H1 (cell line): ENCODE data around the gene KIFC1. TPM values are rescaled to one million over a fixed set of nuclear protein-coding genes. Genes with fewer than 3 reads are reported as not detected.

Experiments
- CTCF ChIA-PET: fragments of 300-600 bp; sonication (Branson Sonifier 250); formaldehyde crosslinking; loops from one replicate; lab custom pipeline; 2021; ENCODE audit not compliant: partially characterized antibody; lab: Charles Lee
- POLR2A ChIA-PET: fragments of 300-600 bp; sonication (Branson Sonifier 250); formaldehyde crosslinking; loops from one replicate; lab custom pipeline; 2021; ENCODE audit warnings: inconsistent platforms; ENCODE audit not compliant: partially characterized antibody; lab: Charles Lee
- DNase-seq, 2 experiments: peaks; one replicate each; pipeline versions ENCODE4 v3.0.0 to v3.0.0-alpha.2; 2010 to 2022; ENCODE audit warnings: low spot score in 2 of 2, low read depth in 1 of 2, mixed read lengths in 1 of 2
- FAIRE-seq: peaks from 2 replicates; lab custom pipeline; 2011; peaks lifted over from hg19 to GRCh38; lab: Jason Lieb, UNC
- H2AFZ ChIP-seq: 2 replicates; pipeline ENCODE4 v1.8.1; 2012; ENCODE audit warnings: low read length, inconsistent platforms
- H2AK5ac ChIP-seq: 2 replicates; pipeline ENCODE4 v1.6.1; 2013; ENCODE audit warnings: low read depth, low read length
- H2BK120ac ChIP-seq: replicated peaks from 2 replicates; pipeline ENCODE3; 2013; ENCODE audit warnings: low read depth, low read length, inconsistent platforms
- H2BK12ac ChIP-seq: 2 replicates; pipeline ENCODE4 v1.6.1; 2013; ENCODE audit warnings: low read depth, low read length
- H2BK15ac ChIP-seq: 2 replicates; pipeline ENCODE4 v1.6.1; 2013; ENCODE audit warnings: low read length
- H2BK20ac ChIP-seq: 2 replicates; pipeline ENCODE4 v1.6.1; 2013; ENCODE audit warnings: low read length
- H2BK5ac ChIP-seq: 2 replicates; pipeline ENCODE4 v1.6.1; 2013; ENCODE audit warnings: low read depth, low read length
- H3K14ac ChIP-seq: 2 replicates; pipeline ENCODE4 v1.6.1; 2013; ENCODE audit warnings: inconsistent platforms; ENCODE audit not compliant: insufficient read length
- H3K18ac ChIP-seq: 2 replicates; pipeline ENCODE4 v1.6.1; 2013; ENCODE audit warnings: low read length; ENCODE audit errors: extremely low read depth
- H3K23ac ChIP-seq: 2 replicates; pipeline ENCODE4 v1.6.1; 2013; ENCODE audit warnings: inconsistent platforms; ENCODE audit not compliant: insufficient read length
- H3K23me2 ChIP-seq: 2 replicates; pipeline ENCODE4 v1.6.1; 2013; ENCODE audit warnings: low read depth, low read length
- H3K27ac ChIP-seq: 2 replicates; pipeline ENCODE4 v1.6.1; 2011; ENCODE audit warnings: low read depth, low read length, inconsistent platforms
- H3K27me3 ChIP-seq, 4 experiments: replicated peaks in 1 of 4; 1 replicate in 1 of 4; 2 replicates in 3 of 4; pipeline versions ENCODE4 v1.6.1 to v1.8.1; 2011 to 2013; ENCODE audit warnings: low read length in 3 of 4, mild to moderate bottlenecking in 3 of 4, inconsistent platforms in 2 of 4, mixed read lengths in 2 of 4, moderate library complexity in 1 of 4; ENCODE audit not compliant: control insufficient read depth in 3 of 4, insufficient read depth in 3 of 4; ENCODE audit errors: extremely low read depth in 1 of 4
- H3K36me3 ChIP-seq, 4 experiments: 2 replicates each; pipeline versions ENCODE4 v1.6.1 to v1.8.1; 2011 to 2013; ENCODE audit warnings: mild to moderate bottlenecking in 4 of 4, low read length in 3 of 4, moderate library complexity in 2 of 4, control low read depth in 1 of 4, inconsistent platforms in 1 of 4; ENCODE audit not compliant: insufficient read depth in 4 of 4, control insufficient read depth in 2 of 4
- H3K4ac ChIP-seq: replicated peaks from 2 replicates; pipeline ENCODE3; 2013; ENCODE audit warnings: low read length, low read depth, mixed read lengths, inconsistent platforms; ENCODE audit not compliant: insufficient read length
- H3K4me1 ChIP-seq, 4 experiments: replicated peaks in 1 of 4; 1 replicate in 1 of 4; 2 replicates in 3 of 4; pipeline versions ENCODE4 v1.6.1 to v1.8.1; 2011 to 2013; ENCODE audit warnings: low read length in 3 of 4, inconsistent platforms in 2 of 4, mixed read lengths in 1 of 4; ENCODE audit not compliant: insufficient read depth in 4 of 4, control insufficient read depth in 3 of 4
- H3K4me2 ChIP-seq, 2 experiments: 2 replicates each; pipeline versions ENCODE4 v1.6.1 to v1.8.1; 2011 to 2013; ENCODE audit warnings: low read depth in 2 of 2, low read length in 2 of 2, control low read depth in 1 of 2, inconsistent platforms in 1 of 2, mild to moderate bottlenecking in 1 of 2; ENCODE audit not compliant: insufficient read depth in 1 of 2
- H3K4me3 ChIP-seq, 4 experiments: fragments of 200-600, 300-600 bp in 1 of 4; sonication (generic), shearing (Covaris generic), sonication (Bioruptor Twin) in 1 of 4; 2 replicates each; pipeline versions ENCODE4 v1.5.1 to v1.8.1; 2011 to 2016; ENCODE audit warnings: low read length in 4 of 4, low read depth in 3 of 4, control low read depth in 2 of 4, inconsistent platforms in 2 of 4, mild to moderate bottlenecking in 2 of 4, mixed read lengths in 1 of 4, moderate library complexity in 1 of 4; ENCODE audit not compliant: insufficient read depth in 2 of 4; ENCODE audit errors: extremely low read depth in 1 of 4
- H3K56ac ChIP-seq: replicated peaks from 2 replicates; pipeline ENCODE3; 2013; ENCODE audit warnings: low read depth, mild to moderate bottlenecking, mixed read lengths, low read length, inconsistent platforms; ENCODE audit not compliant: insufficient read length
- H3K79me1 ChIP-seq: 2 replicates; pipeline ENCODE4 v1.6.1; 2013; ENCODE audit warnings: low read depth, low read length, control low read depth
- H3K79me2 ChIP-seq, 2 experiments: 2 replicates each; pipeline versions ENCODE4 v1.6.1 to v1.8.1; 2012 to 2013; ENCODE audit warnings: low read length in 2 of 2, mild to moderate bottlenecking in 2 of 2, inconsistent platforms in 1 of 2; ENCODE audit not compliant: insufficient read depth in 2 of 2, control insufficient read depth in 1 of 2
- H3K9ac ChIP-seq, 4 experiments: replicated peaks in 1 of 4; 1 replicate in 1 of 4; 2 replicates in 3 of 4; pipeline versions ENCODE4 v1.6.1 to v1.8.1; 2011 to 2013; ENCODE audit warnings: low read depth in 3 of 4, low read length in 3 of 4, control low read depth in 2 of 4, mild to moderate bottlenecking in 2 of 4, moderate library complexity in 2 of 4, inconsistent platforms in 1 of 4; ENCODE audit errors: extremely low read depth in 1 of 4
- H3K9me3 ChIP-seq, 2 experiments: 2 replicates each; pipeline versions ENCODE4 v1.6.1 to v1.8.1; 2012 to 2013; ENCODE audit warnings: mild to moderate bottlenecking in 2 of 2, moderate library complexity in 2 of 2, control low read depth in 1 of 2, inconsistent platforms in 1 of 2, low read depth in 1 of 2, low read length in 1 of 2, mixed read lengths in 1 of 2; ENCODE audit not compliant: insufficient read depth in 2 of 2
- H4K20me1 ChIP-seq, 2 experiments: replicated peaks in 1 of 2; 2 replicates each; pipeline versions ENCODE3 to v1.8.1; 2011 to 2013; ENCODE audit warnings: inconsistent platforms in 2 of 2, low read length in 2 of 2, mild to moderate bottlenecking in 1 of 2; ENCODE audit not compliant: insufficient read depth in 2 of 2, control insufficient read depth in 1 of 2
- H4K5ac ChIP-seq: 2 replicates; pipeline ENCODE4 v1.6.1; 2013; ENCODE audit warnings: low read length, low read depth, mixed read lengths, inconsistent platforms; ENCODE audit not compliant: insufficient read length
- H4K8ac ChIP-seq: 2 replicates; pipeline ENCODE4 v1.8.0; 2013; ENCODE audit warnings: mild to moderate bottlenecking, moderate library complexity, low read length, inconsistent platforms; ENCODE audit not compliant: insufficient read depth; ENCODE audit errors: extremely low read depth
- H4K91ac ChIP-seq: replicated peaks from 2 replicates; pipeline ENCODE3; 2013; ENCODE audit warnings: low read length, mixed read lengths, inconsistent platforms; ENCODE audit not compliant: insufficient read length
- HDAC2 ChIP-seq, 2 experiments: fragments of 300-600 bp in 1 of 2; sonication (generic) in 1 of 2; IDR thresholded peaks; 2 replicates each; pipeline ENCODE4 v1.6.1; 2011 to 2012; ENCODE audit warnings: low read depth in 2 of 2, low read length in 2 of 2, mild to moderate bottlenecking in 2 of 2, moderate library complexity in 2 of 2, borderline replicate concordance in 1 of 2, inconsistent platforms in 1 of 2
- KDM5A ChIP-seq: fragments of 200-600 bp; IDR thresholded peaks from 2 replicates; pipeline ENCODE4 v1.7.1; 2012; ENCODE audit warnings: mild to moderate bottlenecking, low read length, inconsistent platforms, mixed read lengths
- WGBS, 2 experiments: shearing (Covaris generic) in 1 of 2; methylation state at CpG; one replicate each; pipeline versions ENCODE4 v1.1.6 to v1.1.7; 2013 to 2015; ENCODE audit warnings: low lambda C conversion rate in 2 of 2, mixed read lengths in 2 of 2, inconsistent platforms in 1 of 2, low coverage in 1 of 2, missing lambda C conversion rate in 1 of 2; ENCODE audit not compliant: insufficient replicate concordance in 2 of 2, insufficient coverage in 1 of 2, insufficient read length in 1 of 2; ENCODE audit errors: extremely low coverage in 1 of 2, missing lambda C conversion rate in 1 of 2; 5-methylcytosine and 5-hydroxymethylcytosine counted together
- polyA plus RNA-seq, 7 experiments: library from polyadenylated mRNA; depleted of rRNA in 3 of 7; stranded (reverse) in 5 of 7; unstranded in 2 of 7; fragments of >200 nt in 5 of 7; fragments of 200-250 nt in 2 of 7; gene quantifications; 1 replicate in 5 of 7; 2 replicates in 1 of 7; 4 replicates in 1 of 7; pipeline versions ENCODE4 v1.2.1 to v1.2.3, GENCODE V29; 2011 to 2013; ENCODE audit warnings: missing spikeins in 2 of 7, mixed read lengths in 2 of 7
- total RNA-seq: library from RNA; stranded (reverse); fragmentation: NEBNext Ultra II Directional; extraction: Animal tissue kit (Norgen Biotek cat#: 25700); gene quantifications from 2 replicates; pipeline ENCODE4 v1.2.1, GENCODE V29; 2021

KIFC1 gene
- total and polyA plus RNA-seq, 2 of the 8 experiments (the other 6 are each of a cell fraction or from before 2014, with no cell fraction given), result 46.6 to 64.3 TPM

- no peak overlapping the region for H4K5ac ChIP-seq
- no peak overlapping the region for H2BK5ac ChIP-seq
- DNase-seq (no peak), FAIRE-seq (no peak)
- no peak overlapping the region for H3K4me2 ChIP-seq
- no peak overlapping the region for H2BK120ac ChIP-seq
- H3K9ac ChIP-seq, result no peak overlapping the region
- H3K79me1 ChIP-seq, result 0 out of 2 replicates have a peak, but pooled peaks cover 2% of the 10 kb centered on the region
- no peak overlapping the region for H3K27ac ChIP-seq
- H3K27me3 ChIP-seq, result no peaks in the 10 kb centered on the region
- H3K4ac ChIP-seq, result no peak overlapping the region
- no peak overlapping the region for H2AK5ac ChIP-seq
- H3K4me3 ChIP-seq, result no peak overlapping the region
- no peak overlapping the region for H2BK12ac ChIP-seq
- H4K8ac ChIP-seq, result no peak overlapping the region
- 89% methylated on average over 17 of the region's 17 CpGs; no CpG with 5 or more reads in 1 of the 2 experiments for WGBS, 2 experiments
- peaks cover 0 to 4% of the 10 kb centered on the region in 2 experiments; a peak in 1 of 4 replicates for H3K79me2 ChIP-seq
- TF ChIP-seq KDM5A (no peak), HDAC2 (IDR thresholded peaks at IDR 0.05; ENCODE audit: borderline replicate concordance in 1 of 2, low read depth in 2 of 2, low read length in 2 of 2) (no peak)
- no peak overlapping the region for H2BK15ac ChIP-seq
- POLR2A ChIA-PET, result interaction anchor here (4.7 to 14.8 kb wide), 3 partner anchors 9 to 17 kb away, joined by 23 to 381 read pairs (median 35); partner anchors contain the start of gene ZBTB9
- CTCF ChIA-PET, result interaction anchor here (1.7 to 4.7 kb wide), 2 partner anchors 13 to 14 kb away, joined by 3 to 22 read pairs; no protein-coding TSS in a partner anchor
- peaks cover 11 to 42% of the 10 kb centered on the region in 2 experiments for H4K20me1 ChIP-seq
- H3K14ac ChIP-seq, result no peak overlapping the region
- H2BK20ac ChIP-seq, result no peak overlapping the region
- H3K9me3 ChIP-seq, result no peaks in the 10 kb centered on the region
- H4K91ac ChIP-seq, result no peak overlapping the region
- peaks cover 50 to 96% (median 85%) of the 10 kb centered on the region in 4 experiments for H3K36me3 ChIP-seq
- H3K18ac ChIP-seq, result no peak overlapping the region
- H3K4me1 ChIP-seq, result no peaks in the 10 kb centered on the region; a peak in 1 of 7 replicates
- H3K23me2 ChIP-seq, result no peaks in the 10 kb centered on the region
- no peak overlapping the region for H3K56ac ChIP-seq
- H3K23ac ChIP-seq, result no peak overlapping the region
- H2AFZ ChIP-seq, result no peak overlapping the region
These were observed 51.4 kb downstream of the KIFC1 start for GRCh38 chr6:33443025-33443424.
